ENCODE measurements around the gene MVB12B. TPM values are rescaled to one million over a fixed set of nuclear protein-coding genes. Genes with fewer than 3 reads are reported as not detected.

MVB12B gene
- total and polyA plus RNA-seq, 8 donors = 2.3 to 21.9 (median 6.4) TPM

DNA sequence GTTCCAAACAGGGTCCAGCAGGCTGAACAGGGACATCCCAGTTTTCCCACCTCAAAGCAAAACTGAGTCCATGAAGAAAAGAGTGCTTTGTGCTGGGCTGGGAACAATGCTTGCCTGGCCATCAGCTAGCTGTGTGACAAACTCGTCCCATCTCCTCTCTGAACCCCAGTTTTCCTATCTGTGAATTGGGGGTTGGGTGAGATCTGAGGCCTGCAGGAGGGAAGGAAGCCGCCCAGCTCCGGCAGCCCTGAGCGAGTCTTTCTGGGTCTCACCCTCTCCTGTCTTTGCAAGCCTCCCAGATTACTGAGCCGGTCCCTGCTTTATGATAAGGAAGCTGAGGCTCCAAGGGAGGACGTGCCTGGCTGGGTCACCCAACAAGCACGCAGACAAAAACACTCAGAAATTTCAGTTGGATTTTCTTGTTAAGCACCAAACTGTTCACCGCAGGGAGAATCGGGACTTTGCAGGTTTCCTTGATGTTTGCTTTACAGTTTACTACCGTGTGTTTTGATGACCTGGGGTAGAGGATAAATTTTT lies 204.5 kb downstream of the MVB12B start:
- intact Hi-C loops (cut with DNase I; ENCODE audit: low total_unique reads) = no loop called here
- Histone ChIP-seq H3K27ac (no peak overlapping the region), H3K4me3 (no peak overlapping the region), H3K4me1 (peaks cover 0 to 14% (median 0%) of the 10 kb centered on the region in 4 donors), H3K36me3 (no peaks in the 10 kb centered on the region), H3K27me3 (peaks cover 0 to 40% (median 8%) of the 10 kb centered on the region in 3 donors), H3K9me3 (no peaks in the 10 kb centered on the region)
- TF ChIP-seq POLR2A (IDR thresholded peaks at IDR 0.05) (no peak), POLR2AphosphoS5 (IDR thresholded peaks at IDR 0.05) (no peak), EP300 (IDR thresholded peaks at IDR 0.05) (no peak)
- TF ChIP-seq, protein P1, sequence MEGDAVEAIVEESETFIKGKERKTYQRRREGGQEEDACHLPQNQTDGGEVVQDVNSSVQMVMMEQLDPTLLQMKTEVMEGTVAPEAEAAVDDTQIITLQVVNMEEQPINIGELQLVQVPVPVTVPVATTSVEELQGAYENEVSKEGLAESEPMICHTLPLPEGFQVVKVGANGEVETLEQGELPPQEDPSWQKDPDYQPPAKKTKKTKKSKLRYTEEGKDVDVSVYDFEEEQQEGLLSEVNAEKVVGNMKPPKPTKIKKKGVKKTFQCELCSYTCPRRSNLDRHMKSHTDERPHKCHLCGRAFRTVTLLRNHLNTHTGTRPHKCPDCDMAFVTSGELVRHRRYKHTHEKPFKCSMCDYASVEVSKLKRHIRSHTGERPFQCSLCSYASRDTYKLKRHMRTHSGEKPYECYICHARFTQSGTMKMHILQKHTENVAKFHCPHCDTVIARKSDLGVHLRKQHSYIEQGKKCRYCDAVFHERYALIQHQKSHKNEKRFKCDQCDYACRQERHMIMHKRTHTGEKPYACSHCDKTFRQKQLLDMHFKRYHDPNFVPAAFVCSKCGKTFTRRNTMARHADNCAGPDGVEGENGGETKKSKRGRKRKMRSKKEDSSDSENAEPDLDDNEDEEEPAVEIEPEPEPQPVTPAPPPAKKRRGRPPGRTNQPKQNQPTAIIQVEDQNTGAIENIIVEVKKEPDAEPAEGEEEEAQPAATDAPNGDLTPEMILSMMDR (IDR thresholded peaks at IDR 0.05) = no peak
- 52 to 70% (median 57%) methylated on average over 10 of the region's 10 CpGs for WGBS, 5 donors
- no peak for DNase-seq

DNA sequence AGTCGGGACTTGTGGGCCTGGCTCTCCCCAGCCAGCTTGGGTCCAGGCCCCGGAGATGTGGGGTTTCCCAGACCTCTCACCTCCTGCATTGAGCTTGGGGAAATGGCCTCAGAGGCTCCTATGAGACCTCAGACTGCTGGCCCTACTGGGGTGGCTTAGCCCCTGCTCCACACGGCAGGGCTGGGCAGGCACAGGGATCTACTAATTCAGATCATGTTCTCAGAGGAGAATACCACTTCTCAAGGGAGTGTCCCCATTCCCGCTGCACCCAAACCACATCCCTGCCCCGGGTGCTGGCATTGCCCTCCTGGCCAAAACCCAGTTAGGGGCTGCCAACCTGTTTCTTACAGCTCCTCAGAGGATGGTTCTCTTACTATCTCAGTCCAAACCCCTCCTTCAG lies 205.0 kb downstream of the MVB12B start:
- no peak overlapping the region for H3K4me3 ChIP-seq
- intact Hi-C loops (cut with DNase I; ENCODE audit: low total_unique reads) = no loop called here
- TF ChIP-seq, protein P1 (IDR thresholded peaks at IDR 0.05) = no peak
- TF ChIP-seq EP300 (IDR thresholded peaks at IDR 0.05) (no peak), POLR2AphosphoS5 (IDR thresholded peaks at IDR 0.05) (no peak), POLR2A (IDR thresholded peaks at IDR 0.05) (no peak)
- DNase-seq = no peak
- H3K36me3 ChIP-seq = no peaks in the 10 kb centered on the region
- H3K27ac ChIP-seq = no peak overlapping the region
- WGBS, 5 donors = 63 to 77% (median 65%) methylated on average over 4 to 5 of the region's 5 CpGs
- H3K9me3 ChIP-seq = no peaks in the 10 kb centered on the region
- peaks cover 0 to 14% (median 0%) of the 10 kb centered on the region in 4 donors for H3K4me1 ChIP-seq
- peaks cover 0 to 41% (median 8%) of the 10 kb centered on the region in 3 donors for H3K27me3 ChIP-seq

DNA sequence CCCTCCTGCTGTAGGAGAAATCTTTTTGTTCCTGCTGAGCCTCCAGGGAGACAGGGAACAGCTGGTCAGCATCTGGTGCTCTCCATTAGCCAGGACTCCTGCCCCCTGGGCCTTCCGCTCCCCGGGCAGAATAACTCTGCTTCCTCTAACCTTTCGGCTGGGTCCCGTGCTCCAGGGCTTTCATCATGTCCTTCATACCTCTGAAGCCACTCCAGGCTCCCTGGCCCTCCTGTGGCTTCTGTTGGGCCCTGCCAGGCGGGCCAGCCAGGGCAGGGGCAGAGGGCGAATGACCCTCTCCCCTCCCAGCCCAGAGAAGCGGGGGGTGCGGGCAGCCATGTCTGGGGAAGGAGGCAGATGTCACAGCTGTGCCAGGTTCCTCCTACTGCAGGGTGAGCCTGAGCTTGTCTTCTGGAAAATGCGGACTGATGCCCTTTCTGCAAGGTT lies 205.4 kb downstream of the MVB12B start:
- TF ChIP-seq POLR2AphosphoS5 (IDR thresholded peaks at IDR 0.05) = no peak
- TF ChIP-seq POLR2A (IDR thresholded peaks at IDR 0.05) = no peak
- TF ChIP-seq, protein P1 (IDR thresholded peaks at IDR 0.05) = no peak
- TF ChIP-seq EP300 (IDR thresholded peaks at IDR 0.05) = no peak
- peak in 1 of 2 donors; percentile 52 for DNase-seq
- Histone ChIP-seq H3K27me3 (peaks cover 0 to 46% (median 8%) of the 10 kb centered on the region in 3 donors), H3K27ac (no peak overlapping the region), H3K36me3 (no peaks in the 10 kb centered on the region), H3K4me1 (peaks cover 0 to 14% (median 0%) of the 10 kb centered on the region in 4 donors), H3K9me3 (no peaks in the 10 kb centered on the region), H3K4me3 (no peak overlapping the region)
- intact Hi-C loops (cut with DNase I; ENCODE audit: low total_unique reads) = no loop called here
- WGBS, 5 donors = 71 to 78% (median 73%) methylated on average over 8 to 9 of the region's 9 CpGs

DNA sequence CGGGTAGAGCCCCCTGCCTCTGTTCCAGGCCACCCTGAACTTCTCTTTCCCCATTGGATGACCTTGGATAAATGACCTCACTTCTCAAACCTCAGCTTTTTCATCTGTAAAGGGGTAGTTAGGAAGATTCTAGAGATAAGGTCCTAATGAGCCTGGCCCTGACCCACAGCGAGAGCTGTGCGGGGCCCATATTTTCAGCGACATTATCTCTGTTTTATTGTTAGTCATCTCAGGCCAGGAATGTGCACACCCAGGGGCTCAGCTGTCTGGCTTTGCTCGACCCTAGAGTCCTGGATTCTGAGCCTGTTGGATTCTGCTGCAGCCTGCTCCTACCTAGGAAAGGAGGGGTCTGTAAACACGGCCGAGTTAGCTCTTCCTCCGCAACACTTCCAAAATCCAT lies 205.9 kb downstream of the MVB12B start:
- TF ChIP-seq POLR2AphosphoS5 (IDR thresholded peaks at IDR 0.05) (no peak), POLR2A (IDR thresholded peaks at IDR 0.05) (no peak), EP300 (IDR thresholded peaks at IDR 0.05) (no peak)
- TF ChIP-seq, protein P1 (IDR thresholded peaks at IDR 0.05) = no peak
- Histone ChIP-seq H3K36me3 (no peaks in the 10 kb centered on the region), H3K4me1 (peaks cover 0 to 14% (median 0%) of the 10 kb centered on the region in 4 donors), H3K27ac (peak overlapping the region in 1 of 5 donors; percentile 39), H3K9me3 (no peaks in the 10 kb centered on the region), H3K4me3 (no peak overlapping the region), H3K27me3 (peaks cover 0 to 48% (median 8%) of the 10 kb centered on the region in 3 donors)
- intact Hi-C loops (cut with DNase I; ENCODE audit: low total_unique reads) = no loop called here
- 64 to 75% (median 71%) methylated on average over 6 to 8 of the region's 8 CpGs for WGBS, 5 donors
- DNase-seq = no peak
